ENCODE results near the gene ASXL3. TPM values are rescaled to one million over a fixed set of nuclear protein-coding genes. Genes with fewer than 3 reads are reported as not detected.
A peak's percentile ranks its signal among the peaks of the same experiment; 100 is the strongest.

Gene ASXL3
- total RNA-seq, 1 donor from 2014 or later = 23.0 TPM

DNA sequence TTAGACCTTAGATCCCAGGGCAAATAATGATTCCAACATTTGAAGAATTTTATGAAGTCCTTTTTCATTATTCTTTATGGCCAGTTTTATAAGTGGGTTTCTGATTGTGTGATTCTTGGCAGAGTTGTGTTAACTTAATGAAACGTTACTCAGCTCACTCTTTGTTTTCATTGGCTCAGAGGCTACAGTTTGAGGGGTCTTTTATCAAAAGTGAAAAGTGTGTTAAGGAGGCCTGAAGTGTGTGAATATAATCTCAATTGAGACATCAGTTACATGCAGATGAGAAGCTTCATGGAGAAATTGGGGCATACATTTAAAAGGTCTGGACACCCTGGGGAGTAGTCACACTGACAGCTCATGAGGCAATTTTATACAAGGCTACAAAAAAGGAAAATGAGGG lies 74.6 kb downstream of the ASXL3 start:
- H3K4me1 Mint-ChIP-seq (ENCODE audit: low read depth) = no peaks in the 10 kb centered on the region
- DNase-seq (ENCODE audit: low spot score, unreplicated experiment) = no peak
- H3K9me3 Mint-ChIP-seq (ENCODE audit: low read depth) = no peaks in the 10 kb centered on the region
- H3K4me3 Mint-ChIP-seq (ENCODE audit: low read depth) = no peak overlapping the region
- H3K27me3 Mint-ChIP-seq = no peaks in the 10 kb centered on the region
- H3K36me3 Mint-ChIP-seq (ENCODE audit: insufficient read depth) = peaks cover 3% of the 10 kb centered on the region
- TF ChIP-seq, protein P1, sequence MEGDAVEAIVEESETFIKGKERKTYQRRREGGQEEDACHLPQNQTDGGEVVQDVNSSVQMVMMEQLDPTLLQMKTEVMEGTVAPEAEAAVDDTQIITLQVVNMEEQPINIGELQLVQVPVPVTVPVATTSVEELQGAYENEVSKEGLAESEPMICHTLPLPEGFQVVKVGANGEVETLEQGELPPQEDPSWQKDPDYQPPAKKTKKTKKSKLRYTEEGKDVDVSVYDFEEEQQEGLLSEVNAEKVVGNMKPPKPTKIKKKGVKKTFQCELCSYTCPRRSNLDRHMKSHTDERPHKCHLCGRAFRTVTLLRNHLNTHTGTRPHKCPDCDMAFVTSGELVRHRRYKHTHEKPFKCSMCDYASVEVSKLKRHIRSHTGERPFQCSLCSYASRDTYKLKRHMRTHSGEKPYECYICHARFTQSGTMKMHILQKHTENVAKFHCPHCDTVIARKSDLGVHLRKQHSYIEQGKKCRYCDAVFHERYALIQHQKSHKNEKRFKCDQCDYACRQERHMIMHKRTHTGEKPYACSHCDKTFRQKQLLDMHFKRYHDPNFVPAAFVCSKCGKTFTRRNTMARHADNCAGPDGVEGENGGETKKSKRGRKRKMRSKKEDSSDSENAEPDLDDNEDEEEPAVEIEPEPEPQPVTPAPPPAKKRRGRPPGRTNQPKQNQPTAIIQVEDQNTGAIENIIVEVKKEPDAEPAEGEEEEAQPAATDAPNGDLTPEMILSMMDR (IDR thresholded peaks at IDR 0.05; ENCODE audit: unreplicated experiment) = no peak
- H3K27ac Mint-ChIP-seq = no peak overlapping the region

DNA sequence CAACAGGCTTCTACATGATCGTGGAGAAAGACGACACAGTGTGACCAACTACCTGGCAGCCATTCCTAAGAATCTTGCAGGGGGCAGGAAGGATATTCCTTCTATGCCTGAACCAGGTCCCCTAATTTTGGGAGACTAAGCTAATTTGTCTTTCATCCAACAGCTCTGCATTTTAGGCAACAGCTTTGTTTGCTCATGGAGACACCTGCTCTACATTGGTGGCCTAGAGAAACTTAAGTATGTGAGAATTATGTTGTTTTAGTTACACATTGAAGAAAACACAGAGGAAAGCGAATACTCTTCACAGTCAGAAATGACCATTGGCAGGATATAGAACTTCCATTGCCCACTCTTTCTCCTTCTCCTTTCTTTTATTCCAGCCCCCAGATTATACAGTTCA lies 75.2 kb downstream of the ASXL3 start:
- no peaks in the 10 kb centered on the region for H3K27me3 Mint-ChIP-seq

DNA sequence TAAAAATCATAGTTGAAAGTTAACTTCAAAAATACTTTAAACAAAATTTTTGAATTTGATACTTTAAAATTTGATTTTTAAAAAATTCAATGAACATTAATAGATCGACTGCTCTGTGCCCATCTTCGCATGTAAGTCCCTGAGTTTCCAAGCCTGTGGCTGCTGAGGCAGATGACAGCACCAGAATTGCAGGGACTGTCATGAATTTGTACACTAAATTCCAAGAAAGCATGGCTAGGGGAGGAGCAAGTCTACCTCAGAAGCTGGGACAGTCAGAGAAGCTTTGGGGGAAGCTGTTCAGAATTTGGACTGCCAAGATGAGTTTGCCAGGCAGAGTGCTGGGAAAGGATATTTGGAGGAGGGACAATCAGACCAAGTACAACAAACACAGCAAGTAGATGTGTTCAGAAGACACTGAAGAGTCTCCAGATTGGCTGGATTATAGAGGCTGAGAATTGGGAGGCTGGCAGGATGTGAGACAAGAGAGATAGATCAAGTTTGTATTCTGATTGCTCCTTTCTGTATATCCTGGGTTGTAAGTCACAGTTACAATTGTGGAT lies 79.0 kb downstream of the ASXL3 start:
- no peak overlapping the region for H3K4me3 Mint-ChIP-seq (ENCODE audit: low read depth)
- TF ChIP-seq, protein P1 (IDR thresholded peaks at IDR 0.05; ENCODE audit: unreplicated experiment) = no peak
- H3K9me3 Mint-ChIP-seq (ENCODE audit: low read depth) = no peaks in the 10 kb centered on the region
- no peak for DNase-seq (ENCODE audit: low spot score, unreplicated experiment)
- no peaks in the 10 kb centered on the region for H3K4me1 Mint-ChIP-seq (ENCODE audit: low read depth)
- no peaks in the 10 kb centered on the region for H3K27me3 Mint-ChIP-seq
- peak overlapping the region; percentile 61 for H3K27ac Mint-ChIP-seq
- H3K36me3 Mint-ChIP-seq (ENCODE audit: insufficient read depth) = peaks cover 2% of the 10 kb centered on the region

More for the DNA sequence above, 75.2 kb downstream of the ASXL3 start:
- DNase-seq (ENCODE audit: low spot score, unreplicated experiment) = no peak
- Mint-ChIP-seq H3K36me3 (ENCODE audit: insufficient read depth) (peaks cover 3% of the 10 kb centered on the region), H3K4me3 (ENCODE audit: low read depth) (no peak overlapping the region), H3K9me3 (ENCODE audit: low read depth) (no peaks in the 10 kb centered on the region), H3K27ac (peak overlapping the region; percentile 6), H3K4me1 (ENCODE audit: low read depth) (no peaks in the 10 kb centered on the region)
- TF ChIP-seq, protein P1 (IDR thresholded peaks at IDR 0.05; ENCODE audit: unreplicated experiment) = no peak

DNA sequence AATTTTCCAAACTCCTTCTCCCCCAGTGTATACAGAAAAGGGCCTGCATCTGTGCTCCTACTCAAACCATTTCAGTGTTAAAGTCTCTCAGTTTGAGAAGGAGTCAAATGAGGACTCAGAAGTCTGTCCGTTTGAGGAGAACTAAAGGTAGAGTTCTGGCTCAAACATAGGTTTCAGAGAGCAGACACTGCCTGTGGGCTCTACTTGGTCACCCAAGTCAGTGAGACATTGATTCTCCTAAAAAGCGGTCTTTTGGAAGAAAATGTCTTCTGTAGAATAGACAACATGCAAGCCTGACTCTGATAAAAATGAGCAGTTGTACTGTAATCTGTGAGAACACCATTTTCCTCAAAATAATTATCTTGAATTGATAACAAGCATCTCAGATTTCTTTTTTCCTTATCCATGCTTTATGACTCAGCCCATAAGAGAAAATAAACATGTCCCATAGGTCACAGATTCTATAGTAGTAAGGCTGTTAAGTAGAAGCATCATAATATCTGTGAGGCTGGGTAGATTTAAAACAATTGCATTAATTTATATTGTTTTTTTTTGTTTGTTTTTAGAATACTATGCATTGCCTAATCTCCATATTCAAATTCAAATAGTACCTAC lies 82.8 kb downstream of the ASXL3 start:
- H3K4me1 Mint-ChIP-seq (ENCODE audit: low read depth) = no peaks in the 10 kb centered on the region
- no peak overlapping the region for H3K4me3 Mint-ChIP-seq (ENCODE audit: low read depth)
- TF ChIP-seq, protein P1 (IDR thresholded peaks at IDR 0.05; ENCODE audit: unreplicated experiment) = no peak
- no peaks in the 10 kb centered on the region for H3K27me3 Mint-ChIP-seq
- peaks cover 1% of the 10 kb centered on the region for H3K36me3 Mint-ChIP-seq (ENCODE audit: insufficient read depth)
- no peak overlapping the region for H3K27ac Mint-ChIP-seq
- no peaks in the 10 kb centered on the region for H3K9me3 Mint-ChIP-seq (ENCODE audit: low read depth)
- DNase-seq (ENCODE audit: low spot score, unreplicated experiment) = no peak

DNA sequence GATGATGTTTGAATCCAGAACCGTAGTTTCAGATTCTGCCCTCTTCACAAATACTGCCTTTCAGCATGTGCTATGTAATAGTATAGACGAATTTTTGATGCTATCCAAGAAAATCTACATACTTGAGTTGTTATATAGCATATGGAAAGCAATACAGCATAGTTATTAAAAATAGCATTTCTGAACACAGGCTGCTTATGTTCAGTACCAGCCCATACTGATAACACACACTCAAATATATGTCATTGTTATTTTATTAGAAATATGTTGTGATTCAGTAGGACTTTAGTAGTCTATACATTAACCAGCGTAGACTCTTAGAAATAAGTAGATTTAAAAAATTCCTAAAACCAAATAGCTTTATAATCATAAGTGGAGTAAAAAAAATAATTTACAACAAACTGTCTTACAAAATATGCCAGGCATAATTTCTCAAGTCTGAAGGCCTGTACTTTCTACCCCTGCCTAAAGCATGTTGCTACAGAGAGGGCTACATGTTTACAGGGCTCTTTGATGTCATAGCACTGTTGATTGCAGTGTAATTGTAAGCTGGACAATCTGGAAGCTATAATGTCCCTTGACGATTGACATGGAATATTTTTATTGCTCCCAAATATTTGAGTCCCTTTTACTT lies 86.3 kb downstream of the ASXL3 start:
- no peak for DNase-seq (ENCODE audit: low spot score, unreplicated experiment)
- no peak overlapping the region for H3K27ac Mint-ChIP-seq
- TF ChIP-seq, protein P1 (IDR thresholded peaks at IDR 0.05; ENCODE audit: unreplicated experiment) = no peak
- H3K9me3 Mint-ChIP-seq (ENCODE audit: low read depth) = no peaks in the 10 kb centered on the region
- no peaks in the 10 kb centered on the region for H3K4me1 Mint-ChIP-seq (ENCODE audit: low read depth)
- no peak overlapping the region for H3K4me3 Mint-ChIP-seq (ENCODE audit: low read depth)
- H3K27me3 Mint-ChIP-seq = no peaks in the 10 kb centered on the region
- H3K36me3 Mint-ChIP-seq (ENCODE audit: insufficient read depth) = peaks cover 1% of the 10 kb centered on the region

Data from progenitor cell of endocrine pancreas (in vitro differentiated cells).